Gastroesophageal sphincter (tissue), 4 donors: ENCODE results near the gene TRUB2. TPM values are rescaled to one million over a fixed set of nuclear protein-coding genes. Genes with fewer than 3 reads are reported as not detected.
A peak's percentile ranks its signal among the peaks of the same experiment; 100 is the strongest.

ENCODE experiments used
- ATAC-seq: fragments of 150-250 bp; one replicate; pipeline ENCODE4 v1.9.1; 2016; ENCODE audit warnings: mild to moderate bottlenecking, moderate library complexity
- H3K27ac ChIP-seq, 4 donors: fragments of 200-600 bp; sonication (generic) in 3 of 4; 1 replicate in 3 of 4; 2 replicates in 1 of 4; pipeline ENCODE4 v1.5.1; 2016 to 2019
- H3K27me3 ChIP-seq: fragments of 200-600 bp; sonication (generic); one replicate; pipeline ENCODE4 v1.5.1; 2019
- H3K36me3 ChIP-seq, 2 donors: fragments of 200-600 bp; sonication (generic); one replicate each; pipeline ENCODE4 v1.5.1; 2019; ENCODE audit warnings: control low read depth in 1 of 2
- H3K4me1 ChIP-seq, 3 donors: fragments of 200-600 bp; sonication (generic); 1 replicate in 2 of 3; 2 replicates in 1 of 3; pipeline ENCODE4 v1.5.1; 2016 to 2019; ENCODE audit warnings: control low read depth in 2 of 3
- H3K4me3 ChIP-seq, 2 donors: fragments of 200-600 bp; sonication (generic); one replicate each; pipeline ENCODE4 v1.5.1; 2019; ENCODE audit warnings: mild to moderate bottlenecking in 1 of 2, moderate library complexity in 1 of 2
- H3K9me3 ChIP-seq, 3 donors: fragments of 200-600 bp; sonication (generic); one replicate each; pipeline ENCODE4 v1.5.1; 2017 to 2019; ENCODE audit warnings: control low read depth in 2 of 3
- EP300 ChIP-seq: sonication (generic); formaldehyde crosslinking; IDR thresholded peaks from one replicate; pipeline ENCODE4 v1.6.1; 2017; ENCODE audit warnings: antibody characterized with exemption, mild to moderate bottlenecking
- POLR2A ChIP-seq, 2 donors: fragments of 450-650 bp; IDR thresholded peaks; one replicate each; pipeline ENCODE4 v1.6.1; 2017; ENCODE audit warnings: antibody characterized with exemption in 2 of 2, mild to moderate bottlenecking in 2 of 2, moderate library complexity in 1 of 2
- POLR2AphosphoS5 ChIP-seq: sonication (generic); formaldehyde crosslinking; IDR thresholded peaks from one replicate; pipeline ENCODE4 v1.6.1; 2017; ENCODE audit warnings: antibody characterized with exemption
- WGBS, 2 donors: methylation state at CpG; one replicate each; pipeline ENCODE4 v1.1.5; 2018; ENCODE audit warnings: low coverage in 1 of 2; 5-methylcytosine and 5-hydroxymethylcytosine counted together
- total RNA-seq, 4 donors: library from RNA; depleted of rRNA; stranded (reverse); fragments of >200 nt; gene quantifications; one replicate each; pipeline ENCODE4 v1.1.0, GENCODE V29; 2016
- TF ChIP-seq, protein P1 (sequence below), 4 experiments: fragments of 200-600 bp in 2 of 4; fragments of 450-650 bp in 2 of 4; sonication (generic) in 1 of 4; IDR thresholded peaks; one replicate each; pipeline ENCODE4 v1.5.1; 2017 to 2019; ENCODE audit warnings: antibody characterized with exemption in 4 of 4, mild to moderate bottlenecking in 2 of 4, moderate library complexity in 2 of 4

TRUB2 gene
- total RNA-seq, 4 donors from 2014 or later: 5.1 to 11.4 (median 7.5) TPM

DNA sequence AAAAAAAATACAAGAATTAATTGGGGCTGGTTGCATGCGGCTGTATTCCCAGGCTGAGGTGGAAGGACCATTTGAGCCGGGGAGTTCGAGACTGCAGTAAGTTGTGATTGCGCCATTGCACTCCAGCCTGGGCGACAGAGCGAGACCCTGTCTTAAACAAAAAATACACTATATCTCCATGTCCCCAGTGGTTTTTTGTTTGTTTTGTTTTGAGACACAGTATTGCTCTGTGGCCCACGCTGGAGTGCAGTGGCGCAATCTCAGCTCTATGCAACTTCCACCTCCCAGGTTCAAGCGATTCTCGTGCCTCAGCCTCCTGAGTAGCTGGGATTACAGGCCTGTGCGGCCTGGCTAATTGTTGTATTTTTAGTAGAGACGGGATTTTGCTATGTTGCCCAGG lies 1.5 kb upstream of the TRUB2 start:
- Histone ChIP-seq H3K4me1 (peaks cover 0 to 46% (median 15%) of the 10 kb centered on the region in 3 donors), H3K27me3 (no peaks in the 10 kb centered on the region), H3K27ac (peak overlapping the region in 1 of 4 donors; percentile 91), H3K9me3 (no peaks in the 10 kb centered on the region), H3K36me3 (peaks cover 0 to 68% of the 10 kb centered on the region in 2 donors), H3K4me3 (peak overlapping the region in 1 of 2 donors; percentile 97)
- WGBS, 2 donors: 77 to 93% methylated on average over 8 to 12 of the region's 12 CpGs
- no peak for ATAC-seq
- TF ChIP-seq, protein P1, sequence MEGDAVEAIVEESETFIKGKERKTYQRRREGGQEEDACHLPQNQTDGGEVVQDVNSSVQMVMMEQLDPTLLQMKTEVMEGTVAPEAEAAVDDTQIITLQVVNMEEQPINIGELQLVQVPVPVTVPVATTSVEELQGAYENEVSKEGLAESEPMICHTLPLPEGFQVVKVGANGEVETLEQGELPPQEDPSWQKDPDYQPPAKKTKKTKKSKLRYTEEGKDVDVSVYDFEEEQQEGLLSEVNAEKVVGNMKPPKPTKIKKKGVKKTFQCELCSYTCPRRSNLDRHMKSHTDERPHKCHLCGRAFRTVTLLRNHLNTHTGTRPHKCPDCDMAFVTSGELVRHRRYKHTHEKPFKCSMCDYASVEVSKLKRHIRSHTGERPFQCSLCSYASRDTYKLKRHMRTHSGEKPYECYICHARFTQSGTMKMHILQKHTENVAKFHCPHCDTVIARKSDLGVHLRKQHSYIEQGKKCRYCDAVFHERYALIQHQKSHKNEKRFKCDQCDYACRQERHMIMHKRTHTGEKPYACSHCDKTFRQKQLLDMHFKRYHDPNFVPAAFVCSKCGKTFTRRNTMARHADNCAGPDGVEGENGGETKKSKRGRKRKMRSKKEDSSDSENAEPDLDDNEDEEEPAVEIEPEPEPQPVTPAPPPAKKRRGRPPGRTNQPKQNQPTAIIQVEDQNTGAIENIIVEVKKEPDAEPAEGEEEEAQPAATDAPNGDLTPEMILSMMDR (IDR thresholded peaks at IDR 0.05): no peak
- no peak for TF ChIP-seq POLR2AphosphoS5
- no peak for TF ChIP-seq POLR2A (IDR thresholded peaks at IDR 0.05)
- no peak for TF ChIP-seq EP300

- Histone ChIP-seq H3K36me3 (peaks cover 0 to 68% of the 10 kb centered on the region in 2 donors), H3K9me3 (no peaks in the 10 kb centered on the region), H3K4me1 (peaks cover 0 to 46% (median 15%) of the 10 kb centered on the region in 3 donors), H3K27me3 (no peaks in the 10 kb centered on the region), H3K4me3 (peak overlapping the region; percentile 52 to 97), H3K27ac (peak overlapping the region in 3 of 4 donors; percentile 87 to 91 (median 90))
- WGBS, 2 donors: 20 to 48% methylated on average over 5 to 14 of the region's 16 CpGs
- no peak for ATAC-seq
- no peak for TF ChIP-seq EP300
These were observed 1.0 kb upstream of the TRUB2 start for GRCh38 chr9:128323212-128323730.

DNA sequence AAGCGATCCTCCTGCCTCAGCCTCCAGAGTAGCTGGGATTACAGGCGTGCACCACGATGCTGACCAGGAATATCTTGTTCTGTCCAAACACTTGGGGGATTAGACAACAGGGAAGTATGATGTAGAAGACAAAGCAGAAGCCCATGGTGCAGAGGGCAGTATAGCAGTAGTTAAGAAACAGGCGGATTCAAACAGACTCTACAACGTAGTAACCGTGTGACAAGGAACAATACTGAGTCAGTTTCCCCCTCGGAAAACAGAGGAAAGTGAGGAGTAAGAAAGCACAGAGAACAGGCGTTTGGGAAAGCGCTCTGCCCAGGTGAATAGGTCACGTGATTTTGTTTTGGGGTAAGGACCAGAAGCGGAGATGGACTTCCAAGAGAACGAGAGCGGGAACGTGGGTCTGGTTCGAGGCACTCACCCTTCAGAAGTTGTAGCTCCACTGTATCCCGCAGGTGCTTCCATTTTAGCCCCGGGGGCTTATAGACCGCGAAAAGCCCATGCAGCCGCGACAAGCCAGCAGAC lies 306 bp downstream of the TRUB2 start:
- 0 to 2% methylated on average over 8 to 13 of the region's 21 CpGs for WGBS, 2 donors
- Histone ChIP-seq H3K4me1 (peaks cover 0 to 46% (median 15%) of the 10 kb centered on the region in 3 donors), H3K9me3 (no peaks in the 10 kb centered on the region), H3K36me3 (peaks cover 0 to 68% of the 10 kb centered on the region in 2 donors), H3K27ac (peak overlapping the region in 3 of 4 donors; percentile 87 to 91 (median 90)), H3K4me3 (peak overlapping the region; percentile 52 to 97), H3K27me3 (no peaks in the 10 kb centered on the region)
- peak; percentile 2 for ATAC-seq
- TF ChIP-seq POLR2AphosphoS5: no peak
- TF ChIP-seq EP300: no peak
- TF ChIP-seq, protein P1 (IDR thresholded peaks at IDR 0.05): no peak
- TF ChIP-seq POLR2A (IDR thresholded peaks at IDR 0.05): no peak

DNA sequence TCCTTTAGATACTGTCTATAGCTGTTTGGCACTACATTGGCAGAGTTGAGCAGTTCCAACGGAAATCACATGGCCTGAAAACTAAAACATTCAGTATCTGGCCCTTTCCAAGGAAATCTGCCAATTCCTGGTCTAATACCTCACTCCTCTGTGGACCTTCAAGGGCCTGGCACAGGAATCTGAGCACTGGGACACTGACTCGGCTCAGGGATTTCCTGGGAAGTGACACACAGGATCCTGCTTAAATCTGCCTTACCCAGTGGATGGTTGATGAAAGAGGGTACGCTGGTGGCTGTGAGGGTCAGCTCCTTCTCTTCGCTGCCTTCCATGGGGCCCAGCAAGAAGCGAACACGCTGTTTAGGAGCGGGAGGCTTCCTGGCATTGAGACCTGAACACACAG lies 904 bp downstream of the TRUB2 start:
- WGBS, 2 donors: 40 to 82% methylated on average over 1 to 6 of the region's 7 CpGs
- Histone ChIP-seq H3K27ac (no peak overlapping the region), H3K9me3 (no peaks in the 10 kb centered on the region), H3K36me3 (peaks cover 0 to 68% of the 10 kb centered on the region in 2 donors), H3K4me1 (peaks cover 0 to 46% (median 15%) of the 10 kb centered on the region in 3 donors), H3K4me3 (peak overlapping the region in 1 of 2 donors; percentile 97), H3K27me3 (no peaks in the 10 kb centered on the region)
- TF ChIP-seq, protein P1 (IDR thresholded peaks at IDR 0.05): no peak
- no peak for TF ChIP-seq POLR2AphosphoS5
- TF ChIP-seq EP300: no peak
- TF ChIP-seq POLR2A (IDR thresholded peaks at IDR 0.05): no peak
- ATAC-seq: no peak

- Histone ChIP-seq H3K9me3 (no peaks in the 10 kb centered on the region), H3K27ac (no peak overlapping the region), H3K4me3 (no peak overlapping the region), H3K36me3 (peaks cover 0 to 83% of the 10 kb centered on the region in 2 donors), H3K27me3 (no peaks in the 10 kb centered on the region), H3K4me1 (peaks cover 0 to 16% (median 7%) of the 10 kb centered on the region in 3 donors)
- no peak for ATAC-seq
- no peak for TF ChIP-seq EP300
- TF ChIP-seq POLR2A (IDR thresholded peaks at IDR 0.05): no peak
- TF ChIP-seq POLR2AphosphoS5: no peak
- TF ChIP-seq, protein P1 (IDR thresholded peaks at IDR 0.05): no peak
- 80 to 93% methylated on average over 2 of the region's 2 CpGs for WGBS, 2 donors
These were observed 4.6 kb downstream of the TRUB2 start for GRCh38 chr9:128317629-128318028.
